T-helper 1 cell treated with Interleukin-12 subunit alpha and Interleukin-12 subunit beta and Interleukin-4 antibody, amounts not matched to agents 30 μg/mL and 1 μg/mL, for 36 hours (primary cell): Measurements from ENCODE around the gene MISP.
"Not testable (repeated sequence)": the region's sequence is repeated elsewhere in the genome, so short reads cannot be mapped to it uniquely, and the experiment has no call there.

Experiments used
- H3K27ac Mint-ChIP-seq: one replicate; pipeline ENCODE4 v1.8.0; 2021; ENCODE audit warnings: mild to moderate bottlenecking, mixed read lengths
- H3K27me3 Mint-ChIP-seq: one replicate; pipeline ENCODE4 v1.8.0; 2021; ENCODE audit warnings: low read depth, mixed read lengths
- H3K36me3 Mint-ChIP-seq: one replicate; pipeline ENCODE4 v1.8.0; 2021; ENCODE audit warnings: low read depth, mixed read lengths
- H3K4me1 Mint-ChIP-seq: one replicate; pipeline ENCODE4 v1.8.0; 2021; ENCODE audit warnings: low read depth, mixed read lengths
- H3K4me3 Mint-ChIP-seq: one replicate; pipeline ENCODE4 v1.8.0; 2021; ENCODE audit warnings: mild to moderate bottlenecking, moderate library complexity, mixed read lengths
- H3K9me3 Mint-ChIP-seq: one replicate; pipeline ENCODE4 v1.8.0; 2021; ENCODE audit warnings: mixed read lengths

Gene MISP, protein sequence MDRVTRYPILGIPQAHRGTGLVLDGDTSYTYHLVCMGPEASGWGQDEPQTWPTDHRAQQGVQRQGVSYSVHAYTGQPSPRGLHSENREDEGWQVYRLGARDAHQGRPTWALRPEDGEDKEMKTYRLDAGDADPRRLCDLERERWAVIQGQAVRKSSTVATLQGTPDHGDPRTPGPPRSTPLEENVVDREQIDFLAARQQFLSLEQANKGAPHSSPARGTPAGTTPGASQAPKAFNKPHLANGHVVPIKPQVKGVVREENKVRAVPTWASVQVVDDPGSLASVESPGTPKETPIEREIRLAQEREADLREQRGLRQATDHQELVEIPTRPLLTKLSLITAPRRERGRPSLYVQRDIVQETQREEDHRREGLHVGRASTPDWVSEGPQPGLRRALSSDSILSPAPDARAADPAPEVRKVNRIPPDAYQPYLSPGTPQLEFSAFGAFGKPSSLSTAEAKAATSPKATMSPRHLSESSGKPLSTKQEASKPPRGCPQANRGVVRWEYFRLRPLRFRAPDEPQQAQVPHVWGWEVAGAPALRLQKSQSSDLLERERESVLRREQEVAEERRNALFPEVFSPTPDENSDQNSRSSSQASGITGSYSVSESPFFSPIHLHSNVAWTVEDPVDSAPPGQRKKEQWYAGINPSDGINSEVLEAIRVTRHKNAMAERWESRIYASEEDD

DNA sequence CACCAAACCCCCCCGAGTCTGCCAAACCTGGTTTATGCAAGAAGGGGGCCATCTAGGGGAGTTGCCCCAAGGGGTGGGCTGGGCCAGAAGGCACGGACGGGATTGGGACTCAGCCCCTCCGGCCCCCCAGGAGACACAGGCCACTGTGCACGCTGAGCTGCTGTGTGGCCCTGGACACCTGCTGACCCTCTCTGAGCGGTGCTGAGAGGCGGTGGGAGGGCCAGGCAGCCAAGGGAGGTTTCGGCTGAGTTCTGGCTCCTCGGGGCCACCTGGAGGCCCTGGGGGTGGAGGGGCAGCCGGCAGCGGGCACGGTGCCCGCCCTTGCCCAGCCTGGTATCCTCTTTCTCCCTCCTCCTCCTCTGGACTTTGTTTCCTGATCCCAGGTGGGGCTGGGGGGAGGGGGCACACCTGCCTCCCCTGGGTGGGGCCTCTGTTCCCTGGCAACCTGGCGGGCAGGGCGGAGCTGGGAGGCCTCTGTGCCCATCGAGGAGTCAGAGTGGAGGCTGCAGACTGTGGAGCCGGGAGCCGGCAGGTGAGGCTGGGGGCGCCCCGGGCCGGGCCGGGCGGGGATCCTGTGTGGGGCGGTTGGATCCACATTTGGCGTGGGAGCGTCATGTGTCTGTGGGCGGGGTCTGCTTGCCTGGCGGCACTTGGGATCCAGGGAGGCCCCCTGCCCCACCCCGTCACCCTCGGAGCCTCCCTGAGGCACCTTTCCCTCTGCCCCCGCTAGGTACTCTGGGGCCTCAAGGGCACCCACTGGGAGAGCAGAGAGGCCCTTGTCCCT lies at the start of gene MISP:
TSS of gene MISP (plus strand) at position 473 of the 784 bp plus-strand sequence. CDS start 5,835 bp downstream, outside the sequence.
- Mint-ChIP-seq H3K4me1 (no peaks in the 10 kb centered on the region), H3K27ac (no peak within 1 kb of the TSS), H3K4me3 (no peak within 1 kb of the TSS), H3K9me3 (no peaks in the 10 kb centered on the region), H3K27me3 (no peaks in the 10 kb centered on the region), H3K36me3 (no peaks in the 10 kb centered on the region)

- H3K27ac Mint-ChIP-seq, H3K9me3 Mint-ChIP-seq, H3K4me1 Mint-ChIP-seq, H3K36me3 Mint-ChIP-seq: not testable (repeated sequence)
- peaks cover 20% of the 10 kb centered on the region for H3K27me3 Mint-ChIP-seq
- peak overlapping the region; percentile 44 for H3K4me3 Mint-ChIP-seq
These were observed 48.1 kb upstream of the MISP start for GRCh38 chr19:702847-703246.

- peak overlapping the region; percentile 49 for H3K27ac Mint-ChIP-seq
- peaks cover 25% of the 10 kb centered on the region for H3K27me3 Mint-ChIP-seq
- peak overlapping the region; percentile 44 for H3K4me3 Mint-ChIP-seq
- H3K9me3 Mint-ChIP-seq, result peaks cover 3% of the 10 kb centered on the region
- H3K36me3 Mint-ChIP-seq, result no peaks in the 10 kb centered on the region
- H3K4me1 Mint-ChIP-seq, result peaks cover 4% of the 10 kb centered on the region
These were observed 47.6 kb upstream of the MISP start for GRCh38 chr19:703329-703650.

- H3K4me1 Mint-ChIP-seq, result peaks cover 4% of the 10 kb centered on the region
- no peak overlapping the region for H3K4me3 Mint-ChIP-seq
- peaks cover 25% of the 10 kb centered on the region for H3K27me3 Mint-ChIP-seq
- H3K36me3 Mint-ChIP-seq, result no peaks in the 10 kb centered on the region
- H3K27ac Mint-ChIP-seq, result no peak overlapping the region
- peaks cover 3% of the 10 kb centered on the region for H3K9me3 Mint-ChIP-seq
These were observed 47.1 kb upstream of the MISP start for GRCh38 chr19:703651-704446.

- Mint-ChIP-seq H3K9me3 (peaks cover 3% of the 10 kb centered on the region), H3K27ac (no peak overlapping the region), H3K4me1 (peaks cover 4% of the 10 kb centered on the region), H3K4me3 (no peak overlapping the region), H3K27me3 (peaks cover 25% of the 10 kb centered on the region), H3K36me3 (no peaks in the 10 kb centered on the region)
These were observed 46.5 kb upstream of the MISP start for GRCh38 chr19:704447-704741.

DNA sequence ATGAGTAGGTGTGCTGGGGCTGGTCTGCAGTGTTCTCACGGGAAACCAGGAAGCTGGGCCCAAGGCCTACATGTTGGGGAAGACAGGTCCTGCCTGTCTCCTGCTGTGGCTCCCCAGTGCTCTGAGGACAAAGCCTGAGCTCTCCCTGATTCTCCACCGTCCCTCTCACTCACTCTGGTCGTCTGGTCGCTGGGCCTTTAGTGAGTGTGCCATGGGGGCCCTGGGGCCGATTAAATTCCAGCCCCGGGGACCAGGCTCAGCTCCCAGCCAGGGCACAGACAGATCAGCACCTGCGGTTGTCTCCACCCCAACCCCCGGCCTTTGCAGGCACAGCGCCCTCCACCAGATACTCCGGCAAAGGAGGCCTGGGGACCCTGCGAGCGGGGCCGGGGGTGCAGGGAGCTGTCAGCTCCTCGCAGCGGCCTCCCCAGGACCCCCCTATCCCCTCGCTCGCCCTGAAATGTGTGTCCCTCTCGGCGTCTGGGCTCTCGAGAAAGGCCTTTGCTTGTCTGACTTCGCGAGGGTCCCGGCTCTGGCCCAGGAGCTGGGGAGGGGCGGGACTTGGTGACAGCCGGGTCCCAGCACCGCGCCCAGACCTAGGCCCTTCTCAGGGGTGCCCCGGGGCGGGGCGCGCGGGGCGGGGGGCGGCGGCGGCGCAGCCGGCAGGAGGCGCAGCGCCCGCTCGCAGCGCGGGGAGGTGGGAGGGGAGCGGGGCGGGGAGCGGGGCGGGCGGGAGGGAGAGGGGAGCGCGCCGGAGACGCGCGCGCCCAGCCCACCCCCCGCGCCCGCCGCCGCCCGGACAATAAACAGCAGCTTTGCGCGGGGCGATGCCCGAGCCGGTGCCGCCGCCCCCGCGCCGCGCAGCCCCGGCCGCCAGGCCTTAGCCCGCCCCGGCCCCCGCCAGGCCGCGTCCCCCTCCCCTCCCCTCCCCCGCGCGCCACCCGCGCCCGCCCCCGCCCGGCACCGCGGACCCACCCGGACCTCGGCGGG lies 42.5 kb upstream of the MISP start, which contains the start of gene PALM:
TSS of gene PALM (plus strand) at position 782 of the 990 bp plus-strand sequence. CDS start 212 bp downstream, outside the sequence.
- Mint-ChIP-seq H3K36me3 (no peaks in the 10 kb centered on the region), H3K4me3 (no peak within 1 kb of the TSS), H3K9me3 (no peaks in the 10 kb centered on the region), H3K27ac (no peak within 1 kb of the TSS), H3K27me3 (peaks cover 27% of the 10 kb centered on the region), H3K4me1 (no peaks in the 10 kb centered on the region)

- H3K27ac Mint-ChIP-seq, result no peak overlapping the region
- peaks cover 25% of the 10 kb centered on the region for H3K27me3 Mint-ChIP-seq
- H3K4me1 Mint-ChIP-seq, result no peaks in the 10 kb centered on the region
- no peaks in the 10 kb centered on the region for H3K36me3 Mint-ChIP-seq
- no peak overlapping the region for H3K4me3 Mint-ChIP-seq
- H3K9me3 Mint-ChIP-seq, result no peaks in the 10 kb centered on the region
These were observed 41.5 kb upstream of the MISP start for GRCh38 chr19:709196-709964.

DNA sequence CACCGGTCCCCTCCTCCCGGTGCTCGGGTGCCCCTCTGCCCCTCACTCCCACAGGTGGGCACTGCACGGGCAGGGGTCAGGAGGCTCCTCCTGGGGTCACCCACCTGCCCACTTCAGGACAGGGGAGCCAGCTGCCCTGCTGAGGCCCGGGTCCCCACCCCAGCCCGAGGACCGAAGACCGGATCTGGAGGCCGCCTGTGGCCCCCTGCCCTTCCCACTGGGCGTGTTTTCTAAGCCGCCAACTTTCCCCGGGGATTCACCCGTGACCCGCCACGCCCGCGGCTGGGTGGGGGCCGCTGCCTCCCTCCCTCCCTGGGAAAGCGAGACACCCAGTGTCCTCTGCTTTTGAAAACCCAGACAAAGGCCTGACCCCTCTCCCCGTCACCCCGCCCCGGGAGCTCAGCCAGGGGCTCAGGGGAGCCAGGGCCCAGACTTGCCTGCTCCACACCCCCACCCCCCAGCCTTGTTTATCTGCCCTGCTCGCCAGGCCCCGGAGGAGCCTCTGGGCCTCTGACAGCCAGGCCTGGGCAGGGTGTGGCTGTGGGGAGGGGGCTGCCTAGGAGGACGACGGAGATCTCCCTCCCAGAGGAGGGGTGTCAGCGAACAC lies 40.8 kb upstream of the MISP start:
- no peaks in the 10 kb centered on the region for H3K9me3 Mint-ChIP-seq
- H3K4me3 Mint-ChIP-seq, result no peak overlapping the region
- H3K4me1 Mint-ChIP-seq, result no peaks in the 10 kb centered on the region
- H3K27ac Mint-ChIP-seq, result no peak overlapping the region
- H3K36me3 Mint-ChIP-seq, result no peaks in the 10 kb centered on the region
- H3K27me3 Mint-ChIP-seq, result peaks cover 25% of the 10 kb centered on the region

DNA sequence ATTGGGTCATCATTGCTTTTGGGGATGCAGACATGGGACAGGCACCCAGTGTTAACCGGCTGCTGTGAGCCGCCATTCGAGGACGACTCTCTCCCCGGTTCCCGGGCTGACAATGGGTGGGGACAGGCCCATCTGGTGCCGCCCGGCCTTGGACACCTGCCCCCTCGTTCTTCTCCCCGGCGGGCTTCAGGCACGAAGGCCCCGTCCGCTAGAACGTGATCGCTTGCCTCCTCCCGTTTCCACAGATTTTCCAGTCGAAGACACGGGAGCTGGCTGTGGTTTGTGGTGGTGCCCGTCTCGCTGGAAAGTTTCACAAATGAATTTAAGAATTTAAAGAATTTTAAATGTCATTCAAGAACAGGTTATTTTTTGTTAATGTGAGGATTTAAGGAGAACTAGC lies 40.1 kb upstream of the MISP start:
- Mint-ChIP-seq H3K27ac (no peak overlapping the region), H3K36me3 (no peaks in the 10 kb centered on the region), H3K4me1 (no peaks in the 10 kb centered on the region), H3K4me3 (no peak overlapping the region), H3K9me3 (no peaks in the 10 kb centered on the region), H3K27me3 (peaks cover 31% of the 10 kb centered on the region)

GRCh38 chr19:711254-711653 lies 39.7 kb upstream of the MISP start:
- no peak overlapping the region for H3K27ac Mint-ChIP-seq
- peaks cover 31% of the 10 kb centered on the region for H3K27me3 Mint-ChIP-seq
- no peaks in the 10 kb centered on the region for H3K9me3 Mint-ChIP-seq
- H3K36me3 Mint-ChIP-seq, result no peaks in the 10 kb centered on the region
- no peaks in the 10 kb centered on the region for H3K4me1 Mint-ChIP-seq
- H3K4me3 Mint-ChIP-seq, result no peak overlapping the region

DNA sequence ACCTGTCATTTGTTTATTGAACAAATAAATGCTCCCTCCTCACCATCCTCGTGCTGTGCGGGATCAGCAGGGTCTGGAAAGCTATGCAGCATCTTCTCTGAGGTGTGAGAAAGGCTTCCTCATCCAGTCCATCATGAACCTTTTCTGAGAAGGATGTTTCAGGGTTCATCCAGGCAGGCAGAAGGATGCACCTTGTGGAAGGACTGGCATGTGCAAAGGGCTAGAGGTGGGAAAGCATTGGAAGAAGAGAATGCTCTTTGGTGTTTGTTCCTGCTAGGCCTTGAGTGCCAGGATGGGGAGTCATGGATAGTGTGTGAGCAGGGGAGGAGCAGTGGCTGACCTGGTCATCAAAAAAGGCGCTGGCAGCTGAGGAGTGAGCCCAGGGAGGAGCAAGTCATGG lies 35.6 kb upstream of the MISP start:
- H3K4me3 Mint-ChIP-seq, result no peak overlapping the region
- H3K36me3 Mint-ChIP-seq, result no peaks in the 10 kb centered on the region
- H3K9me3 Mint-ChIP-seq, result no peaks in the 10 kb centered on the region
- no peak overlapping the region for H3K27ac Mint-ChIP-seq
- H3K27me3 Mint-ChIP-seq, result peaks cover 32% of the 10 kb centered on the region
- no peaks in the 10 kb centered on the region for H3K4me1 Mint-ChIP-seq

DNA sequence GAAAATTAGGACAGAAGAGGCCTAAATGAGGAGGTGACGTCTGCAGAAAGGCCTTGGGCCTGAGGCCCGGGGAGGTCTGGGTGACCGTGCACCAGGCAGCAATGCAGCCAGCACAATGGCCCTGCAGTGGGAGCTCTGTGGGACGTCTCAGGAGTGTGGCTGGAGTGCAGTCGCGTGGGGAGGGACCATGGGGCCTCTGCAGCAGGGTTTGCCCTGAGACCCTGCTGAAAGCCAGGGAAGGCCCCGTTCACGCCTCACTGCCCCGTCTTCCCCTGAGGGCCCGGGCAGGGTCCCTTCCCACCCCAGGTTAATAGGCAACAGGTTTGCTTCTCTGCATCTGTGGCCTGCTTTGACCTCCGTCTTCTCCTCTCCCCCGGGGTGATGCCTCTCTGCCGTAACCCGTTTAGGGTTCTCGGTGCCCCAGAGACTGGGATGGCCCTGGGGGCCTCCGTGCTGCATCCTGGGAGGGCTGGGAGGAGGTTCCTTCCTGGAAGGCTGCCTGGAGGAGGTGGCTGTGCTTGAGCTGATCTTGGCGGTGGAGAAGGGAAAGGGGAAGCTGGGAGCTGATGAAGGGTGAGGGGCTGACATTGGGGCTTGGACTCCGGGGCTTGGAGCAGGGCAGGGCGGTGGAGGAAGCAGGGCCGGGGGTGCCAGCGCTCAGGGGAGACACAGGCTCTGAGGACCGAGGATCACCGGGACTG lies 32.5 kb upstream of the MISP start:
- Mint-ChIP-seq H3K27ac (no peak overlapping the region), H3K27me3 (peaks cover 24% of the 10 kb centered on the region), H3K4me3 (no peak overlapping the region), H3K9me3 (no peaks in the 10 kb centered on the region), H3K4me1 (no peaks in the 10 kb centered on the region), H3K36me3 (no peaks in the 10 kb centered on the region)
